Measurements from ENCODE around the gene PDP2.
A peak's percentile ranks its signal among the peaks of the same experiment; 100 is the strongest.

PDP2 gene

GRCh38 chr16:66872943-66873684, 7.2 kb upstream of the PDP2 start:
- H3K9me3 ChIP-seq (replicated peaks; ENCODE audit: insufficient read depth, low read length) = no peaks in the 10 kb centered on the region
- peak overlapping the region; percentile 46; the same call in 1 of the 2 replicates for H3K9ac ChIP-seq (ENCODE audit: low read length)
- H3K27me3 ChIP-seq (replicated peaks; ENCODE audit: insufficient read depth, low read length) = no peaks in the 10 kb centered on the region
- peak overlapping the region; percentile 84 for H3K4me2 ChIP-seq (ENCODE audit: low read depth, low read length)
- H3K27ac ChIP-seq (ENCODE audit: low read length) = peak overlapping the region; percentile 83
- no peaks in the 10 kb centered on the region for H4K20me1 ChIP-seq (ENCODE audit: insufficient read depth, low read length)
- H3K79me2 ChIP-seq (ENCODE audit: low read length) = no peaks in the 10 kb centered on the region
- H3F3A ChIP-seq (ENCODE audit: insufficient read depth, low read length) = peaks cover 41% of the 10 kb centered on the region
- DNase-seq = peak; percentile 91
- H3K36me3 ChIP-seq (replicated peaks; ENCODE audit: insufficient read depth, low read length) = no peaks in the 10 kb centered on the region
- TF ChIP-seq CTCF (IDR thresholded peaks at IDR 0.05; ENCODE audit: low read length) (peak; percentile 95), EZH2 (optimal IDR thresholded peaks at IDR 0.05; ENCODE audit: low read depth, low read length) (no peak), EZH2phosphoT487 (IDR thresholded peaks at IDR 0.05; ENCODE audit: low read length) (no peak)
- H3K4me1 ChIP-seq (ENCODE audit: low read length) = peaks cover 20% of the 10 kb centered on the region
- peak overlapping the region; percentile 55 for H3K4me3 ChIP-seq (ENCODE audit: low read length)
- H3K9me2 ChIP-seq (replicated peaks; ENCODE audit: insufficient read depth, low read length) = no peaks in the 10 kb centered on the region
- peak overlapping the region; percentile 87 for H2AFZ ChIP-seq (ENCODE audit: low read length)

- peaks cover 25% of the 10 kb centered on the region for H3K4me1 ChIP-seq (ENCODE audit: low read length)
- H3K4me3 ChIP-seq (ENCODE audit: low read length) = no peak overlapping the region
- H3K4me2 ChIP-seq (ENCODE audit: low read depth, low read length) = no peak overlapping the region
Observed at GRCh38 chr16:66873685-66874055, 6.6 kb upstream of the PDP2 start.

GRCh38 chr16:66874079-66874775, 6.1 kb upstream of the PDP2 start:
- Histone ChIP-seq H3K9ac (ENCODE audit: low read length) (no peak overlapping the region), H3K4me3 (ENCODE audit: low read length) (no peak overlapping the region), H3K9me3 (replicated peaks; ENCODE audit: insufficient read depth, low read length) (no peaks in the 10 kb centered on the region), H3K4me2 (ENCODE audit: low read depth, low read length) (no peak overlapping the region), H3K79me2 (ENCODE audit: low read length) (no peaks in the 10 kb centered on the region), H2AFZ (ENCODE audit: low read length) (no peak overlapping the region), H3F3A (ENCODE audit: insufficient read depth, low read length) (peaks cover 48% of the 10 kb centered on the region), H3K36me3 (replicated peaks; ENCODE audit: insufficient read depth, low read length) (no peaks in the 10 kb centered on the region), H3K27me3 (replicated peaks; ENCODE audit: insufficient read depth, low read length) (no peaks in the 10 kb centered on the region), H3K27ac (ENCODE audit: low read length) (peak overlapping the region; percentile 28; the same call in 1 of the 2 replicates), H3K9me2 (replicated peaks; ENCODE audit: insufficient read depth, low read length) (no peaks in the 10 kb centered on the region), H3K4me1 (ENCODE audit: low read length) (peaks cover 26% of the 10 kb centered on the region), H4K20me1 (ENCODE audit: insufficient read depth, low read length) (no peaks in the 10 kb centered on the region)
- no peak for TF ChIP-seq CTCF (IDR thresholded peaks at IDR 0.05; ENCODE audit: low read length)
- no peak for TF ChIP-seq EZH2 (optimal IDR thresholded peaks at IDR 0.05; ENCODE audit: low read depth, low read length)
- TF ChIP-seq EZH2phosphoT487 (IDR thresholded peaks at IDR 0.05; ENCODE audit: low read length) = no peak
- no peak for DNase-seq

More at GRCh38 chr16:66873685-66874055, 6.6 kb upstream of the PDP2 start:
- H3K9me3 ChIP-seq (replicated peaks; ENCODE audit: insufficient read depth, low read length) = no peaks in the 10 kb centered on the region
- peaks cover 47% of the 10 kb centered on the region for H3F3A ChIP-seq (ENCODE audit: insufficient read depth, low read length)
- no peaks in the 10 kb centered on the region for H3K27me3 ChIP-seq (replicated peaks; ENCODE audit: insufficient read depth, low read length)
- TF ChIP-seq EZH2phosphoT487 (IDR thresholded peaks at IDR 0.05; ENCODE audit: low read length) = no peak
- no peak for TF ChIP-seq EZH2 (optimal IDR thresholded peaks at IDR 0.05; ENCODE audit: low read depth, low read length)
- no peak for TF ChIP-seq CTCF (IDR thresholded peaks at IDR 0.05; ENCODE audit: low read length)
- H3K9me2 ChIP-seq (replicated peaks; ENCODE audit: insufficient read depth, low read length) = no peaks in the 10 kb centered on the region
- peak overlapping the region; percentile 83; the same call in 1 of the 2 replicates for H3K27ac ChIP-seq (ENCODE audit: low read length)
- H3K9ac ChIP-seq (ENCODE audit: low read length) = no peak overlapping the region
- no peaks in the 10 kb centered on the region for H3K36me3 ChIP-seq (replicated peaks; ENCODE audit: insufficient read depth, low read length)
- H2AFZ ChIP-seq (ENCODE audit: low read length) = no peak overlapping the region
- H4K20me1 ChIP-seq (ENCODE audit: insufficient read depth, low read length) = no peaks in the 10 kb centered on the region
- DNase-seq = no peak
- no peaks in the 10 kb centered on the region for H3K79me2 ChIP-seq (ENCODE audit: low read length)

Data from MM.1S (cell line).